Activated naive CD4-positive, alpha-beta T cell treated with anti-CD3 and anti-CD28 coated beads for 36 hours (primary cell): Measurements from ENCODE around the gene BPIFB2. TPM values are rescaled to one million over a fixed set of nuclear protein-coding genes. Genes with fewer than 3 reads are reported as not detected.
A peak's percentile ranks its signal among the peaks of the same experiment; 100 is the strongest.

Source experiments
- CTCF ChIA-PET: fragments of 350-600 bp; sonication (Branson Sonifier 250); formaldehyde crosslinking; loops from one replicate; lab custom pipeline; 2021; ENCODE audit warnings: antibody characterized with exemption; lab: Charles Lee
- DNase-seq: peaks from one replicate; pipeline ENCODE4 v3.0.0-alpha.2; 2020
- H3K27ac Mint-ChIP-seq: one replicate; pipeline ENCODE4 v1.8.0; 2021; ENCODE audit warnings: mild to moderate bottlenecking, mixed read lengths
- H3K27me3 Mint-ChIP-seq: one replicate; pipeline ENCODE4 v1.8.0; 2021; ENCODE audit warnings: low read depth, mixed read lengths
- H3K36me3 Mint-ChIP-seq: one replicate; pipeline ENCODE4 v1.8.0; 2021; ENCODE audit warnings: low read depth, mixed read lengths
- H3K4me1 Mint-ChIP-seq: one replicate; pipeline ENCODE4 v1.8.0; 2021; ENCODE audit warnings: low read depth, mixed read lengths
- H3K4me3 Mint-ChIP-seq: one replicate; pipeline ENCODE4 v1.8.0; 2021; ENCODE audit warnings: mild to moderate bottlenecking, moderate library complexity, mixed read lengths
- H3K9me3 Mint-ChIP-seq: one replicate; pipeline ENCODE4 v1.8.0; 2021; ENCODE audit warnings: mixed read lengths
- intact Hi-C: fragments of 100-400 bp; cut with micrococcal nuclease; formaldehyde crosslinking; loops from one replicate; pipeline ENCODE4 v1.15.1; 2023
- total RNA-seq, 2 experiments: library from RNA; stranded (reverse); gene quantifications; one replicate each; pipeline ENCODE4 v1.2.3, GENCODE V29; 2021

Gene BPIFB2
- total RNA-seq, 2 experiments from 2014 or later, result not detected

DNA sequence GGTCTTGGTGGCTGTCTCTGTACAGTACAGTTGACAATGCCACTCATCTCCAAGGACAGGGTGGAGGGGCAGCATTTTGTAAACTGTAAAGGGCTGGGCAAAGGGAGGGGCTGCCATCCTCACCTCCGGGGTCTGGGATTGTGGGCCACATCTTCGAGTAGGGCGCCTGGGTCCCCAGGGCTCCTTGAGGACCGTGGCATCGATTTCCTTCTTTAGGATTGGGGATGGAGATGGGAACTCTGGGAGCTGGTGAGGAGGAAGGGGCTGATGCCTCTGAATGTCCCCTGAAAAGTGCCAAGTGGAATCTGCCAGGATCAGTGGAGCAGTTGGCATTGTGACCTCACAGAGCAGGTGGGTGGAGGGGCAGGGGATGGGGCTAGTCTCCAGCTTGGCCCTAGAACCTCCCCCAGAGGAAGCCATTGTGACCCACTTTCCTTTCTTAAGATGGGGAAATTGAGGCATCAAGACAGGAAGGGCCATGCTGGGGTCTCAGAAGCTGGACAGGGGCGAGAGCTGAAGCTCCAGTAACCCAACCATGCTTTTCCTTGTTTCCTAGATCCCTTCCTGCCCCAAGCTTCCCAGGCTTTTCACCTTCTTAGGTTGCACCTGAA lies 3.3 kb upstream of the BPIFB2 start, which contains the start of gene SUN5:
TSS of gene SUN5 (minus strand) at position 293 of the 611 bp plus-strand sequence. CDS start at position 200, 93 bp downstream.
- no peaks in the 10 kb centered on the region for H3K36me3 Mint-ChIP-seq
- H3K4me1 Mint-ChIP-seq, result peaks cover 30% of the 10 kb centered on the region
- no peak within 1 kb of the TSS for H3K27ac Mint-ChIP-seq
- no peak within 1 kb of the TSS for H3K4me3 Mint-ChIP-seq
- CTCF ChIA-PET, result interaction anchor here (0.6 to 5.4 kb wide), 31 partner anchors 9 to 870 kb away, joined by 3 to 65 read pairs (median 3); no protein-coding TSS in a partner anchor
- no peak for DNase-seq
- intact Hi-C loops, result no loop called here
- peaks cover 3% of the 10 kb centered on the region for H3K9me3 Mint-ChIP-seq
- H3K27me3 Mint-ChIP-seq, result no peaks in the 10 kb centered on the region

DNA sequence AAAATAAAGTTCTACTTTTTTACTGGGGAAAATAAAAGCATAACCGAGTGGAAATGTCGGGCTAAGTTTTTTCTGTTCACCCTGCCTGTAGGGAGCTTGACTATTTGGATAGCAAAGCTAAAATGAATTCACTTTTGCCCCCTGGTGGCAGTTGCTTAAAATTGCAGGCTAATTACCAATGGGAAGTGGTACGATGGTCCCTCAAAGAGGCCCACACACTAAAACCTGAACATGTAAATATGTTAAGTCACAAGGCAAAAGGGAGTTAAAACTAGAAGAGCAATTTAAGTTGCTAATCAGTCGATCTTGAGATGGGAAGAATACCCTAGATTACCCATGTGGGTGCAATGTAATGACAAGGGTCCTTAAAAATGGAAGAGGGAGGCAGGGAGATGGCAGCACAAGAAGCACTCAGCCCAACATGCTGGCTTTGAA lies 2.4 kb upstream of the BPIFB2 start:
- Mint-ChIP-seq H3K36me3 (no peaks in the 10 kb centered on the region), H3K27me3 (no peaks in the 10 kb centered on the region), H3K9me3 (peaks cover 3% of the 10 kb centered on the region), H3K4me1 (peaks cover 24% of the 10 kb centered on the region), H3K4me3 (no peak overlapping the region), H3K27ac (no peak overlapping the region)
- DNase-seq, result peak; percentile 60
- CTCF ChIA-PET, result interaction anchor here (0.6 to 5.4 kb wide), 28 partner anchors 9 to 871 kb away, joined by 3 to 65 read pairs (median 3); no protein-coding TSS in a partner anchor
- intact Hi-C loops, result loop anchor here (1.0 kb wide), 3 partner anchors 60 to 215 kb away; no protein-coding TSS in a partner anchor

DNA sequence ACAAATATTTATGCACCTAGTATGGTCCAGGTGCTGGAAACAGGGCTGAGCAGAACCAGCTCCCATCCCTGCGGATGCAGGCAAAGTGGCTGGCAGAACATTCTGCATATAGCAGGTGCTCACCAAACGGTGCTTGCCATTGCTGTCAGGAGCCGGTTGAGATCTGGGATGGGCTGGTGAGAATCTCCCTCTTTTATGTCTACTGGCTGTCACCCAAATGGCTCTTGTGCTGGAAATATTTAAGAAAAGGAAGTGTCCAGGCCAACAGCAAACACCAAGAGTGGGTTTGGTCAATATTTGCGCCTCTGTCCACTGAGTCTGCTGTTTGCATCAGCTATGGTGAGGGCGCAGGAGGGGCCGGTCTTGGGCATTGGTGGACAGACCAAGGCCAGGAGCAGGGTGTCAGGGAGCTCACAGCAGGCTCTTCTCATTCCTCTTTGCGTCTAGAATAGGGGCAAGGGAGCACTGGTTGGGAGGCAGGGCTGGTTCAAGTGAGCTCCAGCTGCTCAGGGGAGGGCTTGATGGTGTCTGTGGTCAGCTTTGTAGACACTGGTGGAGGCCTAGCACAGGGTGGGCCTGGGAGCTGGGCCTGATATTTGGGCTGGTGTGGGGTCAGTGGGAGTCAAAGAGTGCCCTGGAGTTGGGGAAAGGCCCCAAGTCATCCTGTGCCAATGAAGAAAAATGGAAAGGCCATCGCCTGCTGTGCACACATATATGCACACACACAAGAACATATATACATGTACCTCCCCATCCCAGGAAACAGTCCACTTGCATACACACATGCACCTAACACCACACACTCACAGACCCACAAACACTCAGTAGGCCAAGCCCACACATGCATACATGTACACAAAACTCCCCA lies 1.4 kb upstream of the BPIFB2 start:
- Mint-ChIP-seq H3K27me3 (no peaks in the 10 kb centered on the region), H3K36me3 (no peaks in the 10 kb centered on the region), H3K27ac (no peak overlapping the region), H3K9me3 (peaks cover 3% of the 10 kb centered on the region), H3K4me1 (peaks cover 16% of the 10 kb centered on the region), H3K4me3 (no peak overlapping the region)
- DNase-seq, result no peak
- CTCF ChIA-PET, result interaction anchor here (0.7 to 5.4 kb wide), 9 partner anchors 12 to 216 kb away, joined by 3 to 65 read pairs (median 7); no protein-coding TSS in a partner anchor
- intact Hi-C loops, result loop anchor here (1.0 kb wide), 3 partner anchors 61 to 216 kb away; no protein-coding TSS in a partner anchor

DNA sequence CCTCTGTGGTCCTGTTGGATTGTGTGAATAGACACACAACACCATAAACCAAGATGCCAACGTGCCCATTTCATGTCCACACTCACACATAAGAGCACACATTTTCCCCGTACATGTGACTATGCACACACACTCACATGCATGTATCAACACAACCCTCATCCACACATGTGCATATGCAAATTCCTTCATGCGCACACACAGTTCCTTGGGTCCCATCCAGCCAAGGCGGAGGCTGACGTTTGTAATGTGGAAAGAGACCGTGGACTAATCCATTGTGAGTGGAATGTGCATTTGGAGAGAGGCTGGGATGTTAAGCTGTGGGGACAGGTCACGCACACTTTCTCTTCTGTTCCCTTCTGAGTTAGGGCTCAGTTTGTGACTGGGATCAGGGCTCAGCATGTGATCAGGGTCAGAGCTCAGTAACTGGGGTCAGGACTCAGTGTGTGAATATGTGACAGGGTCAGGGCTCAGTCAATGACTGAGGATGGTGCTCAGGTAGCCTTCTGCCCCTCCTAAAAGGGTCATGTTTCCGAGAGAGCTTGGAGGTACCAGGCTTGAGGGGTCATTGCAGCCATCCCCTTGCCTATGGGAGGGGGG lies 628 bp upstream of the BPIFB2 start:
- Mint-ChIP-seq H3K36me3 (no peaks in the 10 kb centered on the region), H3K4me3 (no peak overlapping the region), H3K27me3 (no peaks in the 10 kb centered on the region), H3K4me1 (peaks cover 10% of the 10 kb centered on the region), H3K9me3 (peaks cover 3% of the 10 kb centered on the region), H3K27ac (no peak overlapping the region)
- DNase-seq, result no peak
- intact Hi-C loops, result no loop called here
- CTCF ChIA-PET, result interaction anchor here (0.8 to 5.4 kb wide), 5 partner anchors 15 to 106 kb away, joined by 3 to 65 read pairs (median 23); no protein-coding TSS in a partner anchor

DNA sequence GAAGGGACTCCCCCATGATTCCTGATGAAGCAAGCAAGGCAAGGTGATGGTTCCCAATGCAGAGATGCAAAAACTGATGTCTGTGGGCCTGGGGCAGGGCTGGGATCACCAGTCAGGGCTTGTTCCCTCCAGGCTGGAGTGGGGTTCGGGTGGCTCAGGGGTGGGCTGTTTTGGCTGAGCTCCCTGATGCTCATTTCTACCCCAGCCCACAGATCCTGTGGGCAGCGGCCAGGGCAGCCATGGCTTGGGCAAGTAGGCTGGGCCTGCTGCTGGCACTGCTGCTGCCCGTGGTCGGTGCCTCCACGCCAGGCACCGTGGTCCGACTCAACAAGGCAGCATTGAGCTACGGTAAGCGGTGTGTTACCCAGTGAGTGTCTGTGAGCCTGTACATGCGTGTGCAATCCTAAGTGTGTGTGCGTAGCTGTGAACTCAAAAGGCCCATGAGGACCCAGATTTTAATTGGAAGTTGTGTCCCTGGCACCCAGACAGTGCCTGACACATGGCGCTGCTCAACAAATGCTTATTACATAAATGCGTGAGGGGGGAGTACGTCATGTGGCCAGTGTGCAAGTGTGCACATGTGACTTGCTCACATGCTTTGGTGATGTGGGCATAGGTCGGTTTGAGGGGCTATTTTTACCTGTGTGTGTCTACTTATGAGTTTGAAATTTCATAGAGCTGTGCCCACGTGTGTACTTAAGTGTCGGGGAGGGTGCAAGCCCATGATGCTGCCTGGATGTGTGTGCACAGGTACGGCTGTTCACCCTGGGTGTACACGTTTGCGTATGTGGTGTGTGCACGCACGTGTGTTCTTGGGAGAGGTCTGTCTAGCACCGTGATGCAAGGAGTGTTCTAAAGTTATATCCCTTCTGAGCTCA lies 1.1 kb downstream of the BPIFB2 start:
- Mint-ChIP-seq H3K9me3 (peaks cover 3% of the 10 kb centered on the region), H3K27ac (no peak overlapping the region), H3K36me3 (no peaks in the 10 kb centered on the region), H3K27me3 (no peaks in the 10 kb centered on the region), H3K4me1 (peaks cover 5% of the 10 kb centered on the region), H3K4me3 (no peak overlapping the region)
- intact Hi-C loops, result no loop called here
- CTCF ChIA-PET, result interaction anchor here (1.5 to 5.3 kb wide), 2 partner anchors 64 to 107 kb away, joined by 4 to 65 read pairs; no protein-coding TSS in a partner anchor
- no peak for DNase-seq

DNA sequence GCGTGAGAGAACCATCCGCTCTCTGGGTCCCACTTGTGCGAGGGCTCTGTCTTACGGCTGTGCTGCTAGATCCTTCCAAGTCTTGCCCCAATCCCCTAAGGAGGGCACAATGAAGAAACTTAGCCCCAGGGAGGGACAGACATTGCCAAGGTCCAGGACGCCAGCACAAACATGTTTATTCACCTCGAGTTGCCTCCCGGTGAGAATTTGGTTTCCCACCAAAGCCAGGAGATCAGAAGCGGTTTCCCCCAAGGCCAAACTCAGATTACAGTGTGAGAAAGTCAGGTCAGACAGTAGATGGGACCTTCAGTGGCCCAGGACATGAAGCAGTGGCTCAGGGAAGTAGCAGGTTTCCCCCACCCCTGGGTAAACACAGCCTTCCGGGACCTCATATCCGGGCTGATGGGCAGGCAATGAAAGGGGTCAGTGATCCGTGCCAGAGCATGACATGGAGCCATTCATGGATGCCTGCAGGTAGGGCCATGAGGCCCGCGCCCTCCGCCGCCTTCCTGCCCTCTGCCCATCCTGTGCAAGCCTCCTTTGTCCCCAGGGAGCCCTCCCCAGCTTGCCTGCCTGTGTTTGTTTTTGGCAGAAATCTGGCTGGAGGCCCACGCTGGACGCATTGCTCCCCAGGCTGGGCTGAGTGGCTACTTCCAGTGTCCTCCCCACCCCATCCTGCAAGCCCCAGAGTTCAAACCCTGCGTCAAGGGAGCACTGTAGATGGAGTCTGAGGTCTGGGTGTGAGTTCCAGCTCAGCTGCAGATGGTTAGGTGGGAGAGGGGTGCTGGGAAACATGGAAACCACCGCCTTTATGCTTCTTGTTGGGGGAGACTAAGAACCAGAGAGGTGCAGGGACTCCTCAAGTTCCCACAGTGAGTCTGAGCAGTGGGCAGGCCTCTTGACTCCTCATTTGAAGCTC lies 2.0 kb downstream of the BPIFB2 start:
- H3K4me1 Mint-ChIP-seq, result peaks cover 5% of the 10 kb centered on the region
- H3K27ac Mint-ChIP-seq, result no peak overlapping the region
- no peak for DNase-seq
- intact Hi-C loops, result no loop called here
- CTCF ChIA-PET, result interaction anchor here (1.5 kb wide), 1 partner anchor 65 kb away, joined by 4 read pairs; no protein-coding TSS in a partner anchor
- no peaks in the 10 kb centered on the region for H3K36me3 Mint-ChIP-seq
- no peaks in the 10 kb centered on the region for H3K27me3 Mint-ChIP-seq
- peaks cover 3% of the 10 kb centered on the region for H3K9me3 Mint-ChIP-seq
- H3K4me3 Mint-ChIP-seq, result no peak overlapping the region

DNA sequence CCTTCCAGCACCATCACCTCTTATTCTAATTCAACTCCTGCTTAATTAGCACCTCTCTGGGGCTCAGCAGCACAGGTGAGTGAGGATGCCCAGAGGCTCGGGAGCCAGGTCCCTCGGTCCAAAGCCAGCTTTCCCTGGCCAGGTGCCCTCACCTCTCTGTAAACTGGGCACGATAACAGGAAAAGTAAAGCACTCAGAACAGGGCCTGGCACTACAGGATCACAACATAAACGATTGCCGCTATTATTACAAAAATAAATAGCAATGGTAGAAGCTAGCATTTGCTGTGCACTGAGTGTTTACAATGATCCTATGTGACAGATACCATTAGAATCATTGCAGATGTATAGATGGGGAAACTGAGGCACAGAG lies 2.6 kb downstream of the BPIFB2 start:
- peaks cover 3% of the 10 kb centered on the region for H3K4me1 Mint-ChIP-seq
- no peaks in the 10 kb centered on the region for H3K27me3 Mint-ChIP-seq

DNA sequence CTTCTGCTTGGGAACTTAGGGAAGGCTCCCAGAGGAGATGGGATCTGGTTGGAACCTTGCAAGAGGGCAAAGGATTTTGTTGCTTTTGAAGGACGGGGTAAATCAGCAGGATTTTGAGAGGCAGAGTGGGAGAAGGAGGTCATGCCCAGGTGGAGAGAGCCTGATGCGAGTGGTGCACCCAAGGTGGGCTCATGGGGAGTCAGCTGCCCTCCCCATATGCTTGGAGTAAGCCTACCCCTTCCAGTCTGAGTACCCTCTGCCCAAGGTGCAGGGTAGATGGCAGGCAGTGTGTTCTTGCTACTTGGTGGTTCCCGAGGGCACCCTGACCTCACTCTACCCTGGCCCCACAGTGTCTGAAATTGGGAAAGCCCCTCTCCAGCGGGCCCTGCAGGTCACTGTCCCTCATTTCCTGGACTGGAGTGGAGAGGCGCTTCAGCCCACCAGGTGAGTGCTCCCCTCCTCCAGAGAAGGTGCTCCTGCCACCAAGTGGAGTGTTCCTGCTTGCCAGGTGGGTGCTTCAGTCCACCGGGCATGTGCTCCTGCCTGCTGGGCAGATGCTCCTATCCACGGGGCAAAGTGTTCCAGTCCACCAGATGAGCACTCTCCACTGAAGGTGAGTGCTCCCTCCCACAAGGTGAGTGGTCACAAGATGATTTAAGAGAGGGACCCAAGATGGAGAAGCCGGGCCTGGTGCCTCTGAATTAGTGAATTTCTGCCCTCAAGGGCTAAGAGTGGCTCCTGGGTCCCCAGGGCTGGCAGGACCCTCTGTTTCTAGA lies 3.4 kb downstream of the BPIFB2 start:
- H3K27me3 Mint-ChIP-seq, result no peaks in the 10 kb centered on the region
- intact Hi-C loops, result no loop called here
- no peak overlapping the region for H3K27ac Mint-ChIP-seq
- H3K4me1 Mint-ChIP-seq, result no peaks in the 10 kb centered on the region
- CTCF ChIA-PET, result interaction anchor here (1.7 kb wide), 1 partner anchor 65 kb away, joined by 4 read pairs; no protein-coding TSS in a partner anchor
- no peak overlapping the region for H3K4me3 Mint-ChIP-seq
- DNase-seq, result no peak
- H3K36me3 Mint-ChIP-seq, result no peaks in the 10 kb centered on the region
- no peaks in the 10 kb centered on the region for H3K9me3 Mint-ChIP-seq

More for the DNA sequence above, 2.6 kb downstream of the BPIFB2 start:
- Mint-ChIP-seq H3K9me3 (peaks cover 3% of the 10 kb centered on the region), H3K4me3 (no peak overlapping the region), H3K27ac (no peak overlapping the region), H3K36me3 (no peaks in the 10 kb centered on the region)
- CTCF ChIA-PET, result no interaction called here
- intact Hi-C loops, result no loop called here
- DNase-seq, result no peak

DNA sequence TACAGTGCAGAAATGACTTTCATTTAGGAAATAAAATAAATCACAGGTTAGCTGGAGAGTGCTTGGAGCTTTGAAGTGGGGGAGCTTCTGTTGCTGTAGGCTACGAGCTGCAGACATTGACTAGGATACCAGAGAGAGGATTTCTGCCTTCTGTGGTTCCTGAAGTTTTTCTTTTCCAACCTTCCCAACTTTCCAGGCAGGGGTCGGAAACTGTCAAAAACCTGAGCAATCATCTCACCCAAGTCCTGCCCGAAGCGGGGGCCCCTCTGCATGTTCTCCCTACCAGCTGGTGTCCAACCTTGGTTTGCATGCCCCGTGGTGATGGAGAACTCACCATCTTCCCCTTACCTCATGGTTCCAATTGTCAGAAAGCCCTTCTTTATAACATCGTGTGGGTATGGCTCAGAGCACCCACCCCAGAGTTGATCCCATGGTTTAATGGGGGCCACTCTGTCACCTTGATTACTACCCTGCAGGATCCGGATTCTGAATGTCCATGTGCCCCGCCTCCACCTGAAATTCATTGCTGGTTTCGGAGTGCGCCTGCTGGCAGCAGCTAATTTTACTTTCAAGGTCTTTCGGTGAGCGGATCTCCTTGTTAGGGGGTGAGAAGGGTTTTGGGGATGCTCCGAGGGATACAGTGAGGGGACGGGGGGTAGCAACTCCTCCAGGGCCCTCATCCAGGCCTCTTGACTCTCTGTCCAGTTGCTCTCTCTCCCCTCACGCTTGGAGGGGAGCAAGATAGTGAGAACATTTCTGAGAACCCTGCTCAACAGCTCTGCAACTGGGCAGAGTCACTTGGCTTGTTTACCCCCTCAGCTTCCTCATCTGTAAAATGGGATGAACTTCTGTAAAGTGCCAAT lies 5.1 kb downstream of the BPIFB2 start:
- no peak overlapping the region for H3K4me3 Mint-ChIP-seq
- no peaks in the 10 kb centered on the region for H3K9me3 Mint-ChIP-seq
- no peak for DNase-seq
- H3K27ac Mint-ChIP-seq, result no peak overlapping the region
- CTCF ChIA-PET, result interaction anchor here (1.7 kb wide), 1 partner anchor 67 kb away, joined by 4 read pairs; no protein-coding TSS in a partner anchor
- no peaks in the 10 kb centered on the region for H3K36me3 Mint-ChIP-seq
- intact Hi-C loops, result no loop called here
- peaks cover 6% of the 10 kb centered on the region for H3K4me1 Mint-ChIP-seq
- no peaks in the 10 kb centered on the region for H3K27me3 Mint-ChIP-seq
